ENCODE measurements around the gene KRT34. TPM values are rescaled to one million over a fixed set of nuclear protein-coding genes. Genes with fewer than 3 reads are reported as not detected.

The KRT34 gene
- total RNA-seq, 1 experiment from 2014 or later, result not detected

- no TSS peak for BruUV-seq (replicated peaks)
- H3K27ac ChIP-seq (ENCODE audit: low read depth, low read length), result no peak overlapping the region
- TF ChIP-seq FOSL1 (IDR thresholded peaks at IDR 0.05; ENCODE audit: low read depth) (no peak), SIN3A (IDR thresholded peaks at IDR 0.05; ENCODE audit: low read depth) (no peak), EGR1 (IDR thresholded peaks at IDR 0.05; ENCODE audit: low read depth) (no peak), REST (IDR thresholded peaks at IDR 0.05; ENCODE audit: low read depth) (no peak), POLR2A (IDR thresholded peaks at IDR 0.05; ENCODE audit: borderline replicate concordance, extremely low read depth, insufficient read depth, insufficient read length) (no peak), ZFX (IDR thresholded peaks at IDR 0.05) (no peak), CEBPB (IDR thresholded peaks at IDR 0.05; ENCODE audit: low read depth) (no peak), RAD21 (IDR thresholded peaks at IDR 0.05; ENCODE audit: low read depth) (no peak), CBX3 (IDR thresholded peaks at IDR 0.05; ENCODE audit: low read depth) (no peak), SP1 (IDR thresholded peaks at IDR 0.05; ENCODE audit: low read depth) (no peak), CTCF (IDR thresholded peaks at IDR 0.05 in 2 of 3, conservative IDR thresholded peaks at IDR 0.05 in 1 of 3; ENCODE audit: borderline replicate concordance in 1 of 3, insufficient read depth in 1 of 3, low read depth in 2 of 3, low read length in 2 of 3) (no peak)
- H4K20me1 ChIP-seq (ENCODE audit: insufficient read depth), result no peaks in the 10 kb centered on the region
- peak overlapping the region; percentile 54 for H3K4me2 ChIP-seq (ENCODE audit: low read length)
- ChIA-PET RAD21 (ENCODE audit: low non-redundant PET in 1 of 2, low total read pairs in 2 of 2, uncharacterized antibody in 2 of 2, unreplicated experiment in 2 of 2) (interaction anchor here in 1 of 2 experiments (1.0 kb wide), 1 partner anchor 77 kb away, joined by 5 read pairs; no protein-coding TSS in a partner anchor), CTCF (interaction anchor here (0.6 to 2.1 kb wide), 17 partner anchors 8 to 247 kb away, joined by 3 to 21 read pairs (median 5); partner anchors contain the start of gene KRT15), POLR2A (interaction anchor here (1.2 to 1.3 kb wide), 3 partner anchors 14 to 107 kb away, joined by 3 to 7 read pairs (median 5); no protein-coding TSS in a partner anchor)
- no peaks in the 10 kb centered on the region for H3K79me2 ChIP-seq (ENCODE audit: insufficient read depth, low read length)
- no peaks in the 10 kb centered on the region for H3K27me3 ChIP-seq (ENCODE audit: insufficient read depth, low read length)
- H3K4me3 ChIP-seq (replicated peaks in 1 of 2; ENCODE audit: low read depth in 1 of 2, low read length in 2 of 2), result no peak overlapping the region
- H3K9me3 ChIP-seq (ENCODE audit: control insufficient read depth in 1 of 2, insufficient read depth in 1 of 2, low read depth in 1 of 2, low read length in 2 of 2), result no peaks in the 10 kb centered on the region
- no peaks in the 10 kb centered on the region for H3K36me3 ChIP-seq (ENCODE audit: control insufficient read depth in 1 of 2, insufficient read depth in 2 of 2, low read length in 2 of 2)
- no peak overlapping the region for H3K9ac ChIP-seq (ENCODE audit: low read length)
- H2AFZ ChIP-seq (ENCODE audit: low read depth, low read length, poor library complexity, severe bottlenecking), result no peak overlapping the region
- DNase-seq (ENCODE audit: low read depth, low spot score) (no peak), ATAC-seq (no peak)
- H3K4me1 ChIP-seq (ENCODE audit: control insufficient read depth in 1 of 2, insufficient read depth in 2 of 2, low read length in 2 of 2), result peaks cover 15 to 44% of the 10 kb centered on the region in 2 experiments
- no peaks in the 10 kb centered on the region for H3K9me2 ChIP-seq (ENCODE audit: insufficient read depth)
- intact Hi-C loops (cut with micrococcal nuclease), result loop anchor here (10.0 kb wide), 1 partner anchor 77 kb away; no protein-coding TSS in a partner anchor
Measured at GRCh38 chr17:41418116-41418860, 36.2 kb upstream of the KRT34 start.

Measured in HCT116 (cell line).